HG03139 (cell line): ENCODE data around the gene PPP6R3.
"Not testable (repeated sequence)": the region's sequence is repeated elsewhere in the genome, so short reads cannot be mapped to it uniquely, and the experiment has no call there.

Experiments
- ATAC-seq: cut with Tn5 transposase; IDR thresholded peaks from one replicate; pipeline ENCODE4 v1.9.1; 2021; ENCODE audit not compliant: unreplicated experiment

PPP6R3 gene

DNA sequence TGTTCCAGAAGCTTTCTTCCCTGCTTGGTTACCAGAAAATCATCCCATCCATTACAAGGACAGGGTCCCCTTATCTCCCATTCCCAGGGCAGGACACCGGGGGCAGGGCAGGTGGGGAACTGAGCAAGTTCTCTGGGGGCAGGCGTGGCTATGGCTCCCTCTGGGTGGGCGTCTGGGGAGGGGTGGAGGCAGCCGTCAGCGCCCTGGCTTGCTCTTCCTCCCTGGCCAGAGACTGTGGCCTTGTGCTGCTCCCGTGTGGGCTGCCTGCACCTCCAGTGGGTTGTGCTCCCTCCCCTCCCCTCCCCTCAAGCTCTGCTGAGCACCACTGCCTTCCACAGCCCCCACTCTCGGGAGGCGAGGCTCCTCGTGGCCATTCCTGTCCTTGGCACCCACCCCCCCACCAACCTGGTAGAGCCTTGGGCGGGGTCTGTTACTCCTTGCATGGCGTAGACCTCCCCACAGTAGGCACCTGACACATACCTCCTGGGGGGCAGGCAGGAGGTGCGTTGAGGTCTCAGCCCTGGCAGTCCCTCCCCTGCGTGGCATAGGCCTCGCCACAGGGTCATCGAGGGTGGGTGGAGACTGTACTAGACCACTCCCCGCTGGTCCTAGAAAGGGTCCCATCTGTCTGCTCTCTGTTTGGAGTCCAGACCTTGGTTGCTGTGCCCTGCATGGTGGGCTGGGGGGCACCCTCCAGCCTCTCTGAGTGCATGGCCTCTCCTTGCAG lies 24.2 kb upstream of the PPP6R3 start:
- no peak for ATAC-seq

DNA sequence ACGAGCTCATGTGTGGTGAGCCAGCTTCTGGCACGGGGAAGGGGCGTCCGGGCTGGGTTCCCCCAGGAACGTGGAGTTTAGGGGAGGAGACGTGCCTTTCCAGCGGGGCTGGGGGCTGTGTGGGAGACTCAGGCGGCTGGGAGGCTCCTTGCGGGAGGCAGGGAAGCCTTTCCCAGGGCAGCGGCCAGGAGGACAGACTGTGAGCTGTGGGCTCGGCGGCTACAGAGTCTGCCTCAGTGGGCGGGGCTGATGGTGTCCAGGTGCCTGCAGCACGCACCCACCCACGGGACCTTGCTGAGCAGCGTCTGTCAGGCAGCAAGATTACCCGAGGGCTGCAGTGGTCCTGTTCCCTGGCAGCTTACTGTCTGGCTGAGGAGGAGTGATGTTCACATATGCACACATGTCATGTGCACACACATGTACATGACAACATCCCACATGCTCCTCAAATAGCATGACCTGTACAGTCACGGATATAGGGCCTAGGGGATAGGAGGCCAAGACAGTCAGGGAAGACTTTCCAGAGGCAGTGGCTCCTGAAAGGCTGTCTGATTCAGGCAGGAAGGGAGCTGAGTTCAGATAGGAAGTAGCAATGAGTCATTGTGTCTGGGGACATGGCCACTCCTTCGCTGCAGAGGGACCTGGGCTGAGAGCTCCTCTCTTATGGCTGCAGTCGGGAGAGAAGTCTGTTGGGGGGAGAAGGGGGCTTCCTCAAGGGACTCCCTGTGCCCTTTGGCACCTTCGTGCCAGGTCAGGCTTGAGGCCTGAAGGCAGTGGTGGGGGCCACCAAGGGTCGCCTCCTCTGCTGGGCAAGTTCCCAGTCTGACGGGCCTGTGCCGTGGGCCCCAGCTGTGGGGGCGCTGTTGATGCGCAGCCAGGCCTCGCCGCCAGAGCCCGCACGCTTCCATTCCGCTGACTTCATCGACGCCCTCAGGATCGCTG lies 23.3 kb upstream of the PPP6R3 start:
- ATAC-seq = no peak

DNA sequence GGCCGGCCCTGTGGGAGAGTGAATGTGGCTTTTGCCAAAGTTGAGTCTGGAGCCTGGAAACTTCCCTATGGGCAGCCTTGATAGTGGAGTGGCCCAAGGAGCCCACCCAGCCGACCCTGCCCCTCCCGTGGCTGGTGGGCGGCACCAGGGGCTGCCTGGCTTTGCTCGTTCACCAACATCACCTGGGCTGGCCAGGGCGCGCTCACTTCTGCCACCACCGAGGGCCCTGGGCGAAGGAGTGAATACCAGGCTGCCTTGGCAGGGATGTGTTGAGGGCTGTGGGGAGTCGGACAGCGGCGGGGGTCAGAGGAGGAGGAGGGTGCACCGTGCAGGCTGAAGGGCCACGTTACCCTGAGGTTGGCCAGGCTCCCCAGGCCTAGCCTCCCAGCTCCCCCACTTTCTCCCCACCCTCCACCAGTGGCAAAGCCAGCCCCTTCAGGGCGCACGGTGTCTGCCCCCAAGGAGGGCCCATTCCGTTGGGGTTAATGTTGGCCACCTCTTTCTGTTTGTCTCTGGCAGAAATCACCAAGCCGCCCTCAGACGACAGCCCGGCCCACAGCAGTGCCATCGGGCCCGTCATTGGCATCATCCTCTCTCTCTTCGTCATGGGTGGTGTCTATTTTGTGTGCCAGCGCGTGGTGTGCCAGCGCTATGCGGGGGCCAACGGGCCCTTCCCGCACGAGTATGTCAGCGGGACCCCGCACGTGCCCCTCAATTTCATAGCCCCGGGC lies 22.5 kb upstream of the PPP6R3 start:
- ATAC-seq = no peak

DNA sequence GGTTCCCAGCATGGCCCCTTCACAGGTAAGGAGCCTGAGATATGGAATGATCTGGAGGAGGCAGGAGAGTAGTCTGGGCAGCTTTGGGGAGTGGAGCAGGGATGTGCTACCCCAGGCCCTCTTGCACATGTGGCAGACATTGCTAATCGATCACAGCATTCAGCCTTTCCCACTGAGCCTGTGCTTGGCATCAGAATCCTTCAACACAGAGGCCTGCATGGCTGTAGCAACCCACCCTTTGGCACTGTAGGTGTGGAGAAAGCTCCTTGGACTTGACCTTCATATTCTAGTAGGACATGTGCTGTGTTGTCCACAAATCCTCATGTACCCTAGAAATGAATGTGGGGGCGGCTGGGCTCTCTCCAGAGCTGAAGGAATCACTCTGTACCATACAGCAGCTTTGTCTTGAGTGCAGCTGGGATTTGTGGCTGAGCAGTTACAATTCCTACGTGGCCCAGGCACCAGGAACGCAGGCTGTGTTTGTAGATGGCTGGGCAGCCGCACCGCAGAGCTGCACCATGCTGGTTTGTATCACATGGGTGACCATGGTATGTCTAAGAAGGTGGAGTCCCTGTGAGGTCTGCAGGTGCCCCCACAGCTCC lies 21.8 kb upstream of the PPP6R3 start:
- ATAC-seq = no peak

DNA sequence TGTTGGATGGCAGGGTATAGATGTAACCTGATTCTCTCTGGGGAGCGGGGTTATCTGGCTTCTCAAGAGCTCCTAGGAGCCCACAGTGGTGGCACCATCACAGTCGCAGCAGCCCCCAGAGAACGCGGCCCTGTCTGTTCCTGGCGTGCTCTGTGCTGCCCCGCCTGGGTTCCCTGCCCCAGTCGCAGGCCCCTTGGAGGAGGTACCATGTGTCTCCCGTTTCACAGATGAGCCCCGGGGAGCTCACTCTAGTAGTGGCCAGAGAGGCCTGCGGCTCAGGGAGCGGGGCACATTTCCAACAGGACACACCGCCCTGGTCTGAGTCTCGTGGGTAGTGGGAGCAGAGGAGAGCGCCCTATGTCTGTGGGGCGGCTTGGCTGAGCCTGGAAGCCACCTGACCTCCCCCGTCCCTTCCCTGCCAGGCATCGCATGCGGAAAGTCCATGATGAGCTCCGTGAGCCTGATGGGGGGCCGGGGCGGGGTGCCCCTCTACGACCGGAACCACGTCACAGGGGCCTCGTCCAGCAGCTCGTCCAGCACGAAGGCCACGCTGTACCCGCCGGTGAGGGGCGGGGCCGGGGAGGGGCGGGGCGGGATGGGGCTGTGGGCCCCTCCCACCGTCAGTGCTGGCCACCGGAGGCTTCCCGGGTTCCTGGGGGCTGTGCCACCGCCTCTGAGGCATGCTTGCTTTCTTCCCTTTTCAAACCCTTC lies 21.0 kb upstream of the PPP6R3 start:
- ATAC-seq = no peak

DNA sequence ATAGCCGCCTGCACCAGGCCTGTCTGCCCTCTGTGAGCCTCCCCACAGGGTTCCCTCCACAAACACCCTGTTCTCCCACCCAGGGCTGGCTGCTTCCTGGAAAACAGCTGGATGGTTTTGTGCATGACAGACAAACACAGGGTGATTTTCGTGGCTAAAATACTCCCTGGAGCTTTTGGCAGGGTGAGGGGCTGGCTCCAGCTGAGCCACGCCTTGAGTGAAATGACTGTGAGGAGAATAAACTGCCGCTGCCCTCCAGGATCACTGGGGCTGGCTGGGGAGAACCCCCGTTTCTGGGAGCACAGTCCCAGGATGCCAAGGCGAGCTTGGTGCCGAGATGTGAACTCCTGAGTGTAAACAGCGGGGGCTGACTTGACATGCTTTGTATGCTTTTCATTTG lies 20.3 kb upstream of the PPP6R3 start:
- ATAC-seq = no peak

DNA sequence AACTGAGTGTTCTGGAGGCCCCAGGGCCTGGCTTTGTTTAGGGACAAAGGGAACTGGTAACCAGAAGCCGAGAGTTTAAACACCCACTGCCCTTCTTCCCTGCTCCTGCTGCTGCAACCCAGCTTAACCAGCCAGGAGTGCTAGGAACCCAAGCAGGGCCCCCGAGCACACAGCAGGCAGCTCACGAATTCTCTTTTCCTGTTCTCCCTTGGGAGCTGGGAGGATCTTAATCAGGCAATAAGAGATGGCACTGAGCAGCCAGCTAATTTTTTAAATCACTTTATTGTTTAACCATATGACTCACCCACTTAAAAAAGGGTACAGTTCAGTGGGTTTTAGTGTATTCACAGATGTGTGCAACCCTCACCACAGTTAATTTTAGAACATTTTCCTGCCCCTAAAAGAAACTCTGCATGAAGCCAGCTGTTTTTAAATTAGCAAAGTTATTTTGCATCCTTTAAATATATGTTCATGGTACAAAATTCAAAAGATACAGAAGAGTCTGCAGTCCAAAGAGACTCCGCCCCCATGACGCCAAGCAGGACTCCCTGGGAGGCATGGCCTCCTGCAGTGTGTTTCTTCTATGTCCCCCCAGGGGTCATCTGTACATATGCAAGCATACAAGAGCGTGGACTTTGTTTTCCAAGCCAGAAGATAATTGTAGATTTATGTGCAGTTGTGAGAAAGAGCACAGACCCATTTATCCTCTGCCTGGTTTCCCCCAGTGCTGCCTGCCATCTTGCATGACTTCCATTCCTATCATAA lies 18.9 kb upstream of the PPP6R3 start:
- no peak for ATAC-seq

DNA sequence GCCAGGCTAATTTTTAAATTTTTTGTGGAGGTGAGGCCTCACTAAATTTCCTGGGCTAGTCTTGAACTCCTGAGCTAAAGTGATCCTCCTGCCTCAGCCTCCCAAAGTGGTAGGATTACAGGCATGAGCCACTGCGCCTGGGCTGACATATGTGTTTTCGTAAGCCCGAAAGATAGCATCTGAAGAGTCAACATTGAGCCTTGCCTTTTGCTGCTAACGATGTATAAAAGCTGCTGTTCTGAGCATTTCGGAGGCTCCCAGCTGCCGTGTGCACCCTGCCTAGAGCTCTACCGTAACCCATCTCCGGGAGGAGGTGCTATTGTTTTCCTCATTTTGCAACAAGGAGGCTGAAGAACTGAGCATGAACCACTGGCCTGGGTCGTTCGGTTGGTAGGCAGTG lies 18.1 kb upstream of the PPP6R3 start:
- ATAC-seq = no peak

DNA sequence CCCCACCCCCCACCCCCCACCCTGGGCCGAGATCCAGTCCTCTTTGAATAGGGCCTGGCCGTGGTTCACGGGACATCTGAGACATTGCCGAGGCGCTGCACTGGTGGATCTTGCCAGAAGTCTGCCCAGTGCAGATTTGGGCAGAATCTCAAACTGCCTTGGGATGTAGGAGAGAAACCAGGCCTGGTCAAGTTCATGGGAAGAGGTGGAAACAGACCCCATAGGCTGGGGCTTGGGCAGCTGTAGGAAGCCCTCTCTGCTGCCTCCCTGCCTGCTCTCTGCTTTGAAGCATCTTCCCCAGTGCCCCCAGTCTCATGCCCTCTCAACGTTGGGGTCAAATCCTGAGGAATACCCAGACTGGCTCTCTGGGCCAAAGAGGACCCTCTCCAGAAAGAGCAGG lies 16.0 kb upstream of the PPP6R3 start:
- no peak for ATAC-seq

DNA sequence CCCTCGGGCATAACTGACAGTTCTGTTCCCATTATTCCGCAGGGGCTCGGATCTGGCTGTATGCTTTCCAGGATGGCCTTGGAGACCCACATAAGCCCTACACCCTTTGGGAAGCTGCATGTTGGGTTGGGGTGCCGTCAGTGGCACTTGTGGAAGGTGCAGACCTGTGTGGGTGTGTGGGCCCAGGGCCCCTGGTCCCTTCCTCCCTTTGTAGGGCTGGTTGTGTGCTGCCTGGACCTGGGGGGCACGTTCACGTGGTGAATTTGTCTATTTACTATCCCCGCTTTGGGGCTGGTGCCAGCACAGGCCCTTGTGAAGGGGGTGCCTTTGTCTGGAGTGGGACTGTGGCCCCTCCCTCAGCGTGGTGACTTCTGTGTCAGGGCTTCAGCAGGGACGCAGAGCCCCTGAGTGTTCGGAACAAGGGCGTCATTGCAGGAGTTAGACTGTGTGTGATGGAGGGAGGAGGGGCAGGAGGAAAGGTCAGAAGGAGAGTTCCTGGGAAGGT lies 15.0 kb upstream of the PPP6R3 start:
- no peak for ATAC-seq

DNA sequence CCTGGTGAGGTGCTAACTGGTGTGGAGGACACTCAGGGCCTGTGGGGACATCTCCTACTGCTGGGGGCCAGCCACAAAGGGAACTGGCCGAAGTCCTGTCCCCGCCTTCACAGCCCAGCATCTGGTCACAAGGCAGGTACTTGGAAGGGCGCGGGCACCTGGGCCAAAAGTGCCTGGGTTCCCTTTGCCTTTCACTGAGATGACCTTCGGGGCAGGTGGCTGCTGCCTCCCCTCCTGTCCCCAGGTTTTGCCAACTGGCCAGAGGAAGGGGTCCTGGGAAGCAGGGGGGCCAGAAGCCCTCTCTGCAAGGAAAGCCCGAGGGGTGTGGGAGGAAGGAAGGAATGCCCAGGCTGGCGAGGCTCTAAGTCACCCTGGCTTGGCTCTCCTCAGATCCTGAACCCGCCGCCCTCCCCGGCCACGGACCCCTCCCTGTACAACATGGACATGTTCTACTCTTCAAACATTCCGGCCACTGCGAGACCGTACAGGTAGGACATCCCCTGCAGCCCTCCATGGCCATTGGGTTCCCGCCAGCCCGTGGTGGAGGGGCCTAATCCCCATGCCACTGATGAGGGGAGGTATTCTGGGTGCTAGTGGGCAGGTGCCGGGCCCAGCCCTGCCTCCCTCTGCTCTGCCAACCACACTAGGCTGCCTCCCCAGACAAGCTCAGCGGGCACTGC lies 14.4 kb upstream of the PPP6R3 start:
- no peak for ATAC-seq

DNA sequence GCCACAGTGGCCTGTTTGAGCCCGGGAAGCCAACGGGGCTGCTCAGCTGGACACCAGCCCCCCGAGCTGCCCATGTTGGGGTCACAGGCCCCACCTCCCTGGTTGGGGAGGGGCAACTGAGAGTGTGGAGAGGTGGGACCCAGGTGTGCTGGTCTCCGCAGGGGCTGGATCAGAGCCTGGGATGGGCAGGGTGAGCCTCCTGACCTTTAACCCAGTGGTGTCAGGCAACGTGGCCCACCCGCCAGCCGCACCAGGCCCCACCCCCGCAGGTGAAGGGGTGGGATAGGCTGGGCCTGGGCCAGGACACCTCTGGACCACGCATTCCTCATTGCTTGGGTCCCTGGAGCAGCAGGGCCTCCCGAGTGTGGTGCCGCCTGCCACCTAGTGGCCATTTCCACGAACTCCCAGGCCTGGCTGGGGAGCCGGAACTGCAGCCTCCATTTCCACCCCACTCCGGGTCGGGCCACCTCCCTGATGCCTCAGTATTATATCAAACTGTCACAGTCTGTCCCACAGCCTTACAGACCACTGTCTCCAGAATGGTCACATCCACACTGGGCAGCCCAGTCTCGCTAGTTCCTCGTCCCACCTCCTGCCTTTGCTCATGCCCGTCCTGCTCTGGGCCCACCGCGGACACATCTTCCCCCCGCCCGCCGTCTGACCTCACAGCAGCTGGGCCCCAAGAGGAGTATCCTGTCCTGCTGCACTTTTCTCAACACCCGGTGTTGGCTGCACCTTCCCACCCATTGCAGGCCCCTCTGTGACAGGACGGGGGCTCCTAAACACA lies 13.3 kb upstream of the PPP6R3 start:
- peak; percentile 61 for ATAC-seq

DNA sequence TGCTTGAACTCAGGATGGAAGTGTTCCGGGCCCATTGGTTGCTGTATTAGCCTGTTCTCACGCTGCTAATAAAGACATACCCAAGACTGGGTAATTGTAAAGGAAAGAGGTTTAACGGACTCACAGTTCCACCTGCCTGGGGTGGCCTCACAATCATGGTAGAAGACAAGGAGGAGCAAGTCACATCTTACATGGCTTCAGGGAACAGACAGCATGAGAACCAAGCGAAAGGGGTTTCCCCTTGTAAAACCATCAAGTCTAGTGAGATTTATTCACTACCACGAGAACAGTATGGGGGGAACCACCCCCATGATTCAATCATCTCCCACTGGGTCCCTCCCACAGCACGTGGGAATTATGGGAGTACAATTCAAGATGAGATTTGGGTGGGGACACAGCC lies 12.6 kb upstream of the PPP6R3 start:
- ATAC-seq = not testable (repeated sequence)

DNA sequence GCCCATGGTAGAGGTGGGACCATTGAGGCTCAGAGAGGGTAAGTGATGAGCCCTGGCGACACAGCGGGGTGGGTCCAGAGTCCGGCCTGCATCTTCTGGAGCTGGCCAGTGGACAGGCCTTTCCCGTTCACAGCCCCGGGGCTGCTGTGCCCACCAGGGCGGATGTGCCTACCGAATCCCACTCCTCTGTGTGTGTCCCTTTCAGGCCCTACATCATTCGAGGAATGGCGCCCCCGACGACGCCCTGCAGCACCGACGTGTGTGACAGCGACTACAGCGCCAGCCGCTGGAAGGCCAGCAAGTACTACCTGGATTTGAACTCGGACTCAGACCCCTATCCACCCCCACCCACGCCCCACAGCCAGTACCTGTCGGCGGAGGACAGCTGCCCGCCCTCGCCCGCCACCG lies 11.9 kb upstream of the PPP6R3 start:
- ATAC-seq = no peak

DNA sequence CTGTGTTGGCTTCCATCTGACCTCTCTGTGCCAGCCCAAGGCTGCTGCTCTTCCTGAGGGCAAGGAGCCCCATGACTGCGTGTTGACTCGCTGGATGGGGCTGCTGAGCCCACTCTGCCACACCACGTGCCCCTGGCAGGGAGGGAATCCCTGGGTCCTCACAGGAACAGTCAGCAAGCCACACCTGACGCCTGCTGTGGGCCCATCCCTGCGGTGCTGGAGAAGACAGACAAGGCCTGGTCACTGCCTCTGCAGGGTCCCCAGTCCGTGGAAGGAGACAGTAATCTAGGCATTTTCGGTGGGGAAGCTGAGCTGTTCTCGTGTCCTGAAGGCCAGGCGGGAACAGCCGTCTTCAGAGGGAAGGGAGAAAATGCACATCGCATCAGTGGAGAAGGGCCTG lies 10.6 kb upstream of the PPP6R3 start:
- ATAC-seq = no peak

DNA sequence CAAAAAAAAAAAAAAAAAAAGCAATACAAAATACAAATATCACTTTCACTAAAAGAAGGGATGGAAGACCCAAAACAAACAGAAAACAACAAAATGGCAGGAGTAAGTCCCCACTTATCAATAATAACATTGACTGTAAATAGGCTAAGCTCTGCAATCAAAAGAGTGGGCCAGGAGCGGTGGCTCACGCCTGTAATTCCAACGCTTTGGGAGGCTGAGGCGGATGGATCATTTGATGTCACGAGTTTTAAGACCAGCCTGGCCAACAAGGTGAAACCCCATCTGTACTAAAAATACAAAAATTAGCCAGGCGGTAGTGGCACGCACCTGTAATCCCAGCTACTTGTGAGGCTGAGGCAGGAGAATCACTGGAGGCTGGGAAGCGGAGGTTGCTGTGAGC lies 9.8 kb upstream of the PPP6R3 start:
- ATAC-seq = no peak

DNA sequence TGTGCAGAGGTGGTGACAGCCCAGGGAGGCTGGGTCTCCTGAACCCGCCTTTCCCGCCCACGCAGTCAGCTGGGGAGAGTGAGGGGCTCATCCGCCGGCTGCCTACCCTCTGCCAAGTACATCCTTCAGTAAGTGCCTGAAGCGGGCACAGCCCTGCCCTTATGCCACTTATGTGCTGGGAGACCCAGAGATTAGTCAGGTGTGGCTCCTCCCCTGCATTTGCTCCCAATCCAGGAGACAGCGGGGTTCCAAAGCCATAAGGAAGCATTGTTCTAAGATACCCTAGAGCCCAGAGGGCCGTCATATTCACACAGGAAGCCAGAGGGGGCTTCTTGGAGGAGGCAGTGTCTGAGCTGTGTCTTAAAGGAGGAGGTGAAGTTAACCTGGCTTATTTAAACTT lies 5.8 kb upstream of the PPP6R3 start:
- no peak for ATAC-seq

DNA sequence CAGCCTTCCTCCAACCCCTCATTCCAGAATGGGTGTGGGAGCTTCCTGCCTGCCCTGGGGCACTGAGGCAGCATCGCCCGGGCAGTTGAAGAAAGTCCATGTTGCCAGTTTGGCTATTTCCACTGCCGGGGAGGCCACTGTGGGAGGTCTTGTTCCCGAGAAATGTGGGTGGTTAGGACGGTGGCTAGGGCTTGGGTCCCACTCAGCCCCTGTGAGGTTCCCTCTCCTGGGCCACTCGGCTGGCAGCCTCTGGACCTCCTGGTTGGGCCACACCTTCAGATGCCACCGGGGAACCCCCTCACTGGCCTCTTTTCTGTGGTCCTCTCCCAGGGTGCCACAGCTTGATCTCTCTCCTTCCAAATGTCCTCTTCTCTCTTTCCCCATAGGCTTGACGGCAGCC lies 5.1 kb upstream of the PPP6R3 start:
- no peak for ATAC-seq
